Astrocyte (in vitro differentiated cells and primary cell): ENCODE results near the gene ABITRAM. TPM values are rescaled to one million over a fixed set of nuclear protein-coding genes. Genes with fewer than 3 reads are reported as not detected.

Experiments
- DNase-seq: peaks from one replicate; pipeline ENCODE4 v3.0.0-alpha.2; 2010; ENCODE audit warnings: low read depth
- FAIRE-seq: peaks from 2 replicates; lab custom pipeline; 2011; peaks lifted over from hg19 to GRCh38; lab: Jason Lieb, UNC
- H2AFZ ChIP-seq: 2 replicates; pipeline ENCODE4 v1.6.0; 2012; ENCODE audit warnings: low read depth, low read length, inconsistent platforms
- H3K27ac ChIP-seq: 2 replicates; pipeline ENCODE4 v1.5.1; 2011; ENCODE audit warnings: low read depth, low read length, inconsistent platforms
- H3K27me3 ChIP-seq: 2 replicates; pipeline ENCODE4 v1.6.0; 2011; ENCODE audit warnings: low read length, inconsistent platforms; ENCODE audit not compliant: insufficient read depth
- H3K36me3 ChIP-seq: 2 replicates; pipeline ENCODE4 v1.5.1; 2011; ENCODE audit warnings: low read length, inconsistent platforms; ENCODE audit not compliant: insufficient read depth
- H3K4me1 ChIP-seq: 2 replicates; pipeline ENCODE4 v1.5.1; 2011; ENCODE audit warnings: low read length, inconsistent platforms; ENCODE audit not compliant: insufficient read depth
- H3K4me2 ChIP-seq: 2 replicates; pipeline ENCODE4 v1.6.0; 2012; ENCODE audit warnings: low read length, inconsistent platforms
- H3K4me3 ChIP-seq: 2 replicates; pipeline ENCODE4 v1.5.1; 2011; ENCODE audit warnings: low read depth, mild to moderate bottlenecking, low read length, inconsistent platforms; ENCODE audit not compliant: insufficient read depth
- H3K79me2 ChIP-seq: 2 replicates; pipeline ENCODE4 v1.6.0; 2012; ENCODE audit warnings: mild to moderate bottlenecking, low read length, inconsistent platforms; ENCODE audit not compliant: insufficient read depth
- H3K9ac ChIP-seq: 2 replicates; pipeline ENCODE4 v1.6.0; 2012; ENCODE audit warnings: mild to moderate bottlenecking, low read length, inconsistent platforms
- H3K9me3 ChIP-seq: 2 replicates; pipeline ENCODE4 v1.5.1; 2012; ENCODE audit warnings: low read depth, mild to moderate bottlenecking, low read length, inconsistent platforms; ENCODE audit not compliant: insufficient read depth
- H4K20me1 ChIP-seq: 2 replicates; pipeline ENCODE4 v1.6.0; 2012; ENCODE audit warnings: low read length, inconsistent platforms; ENCODE audit not compliant: insufficient read depth
- H3K27ac Mint-ChIP-seq: one replicate; pipeline ENCODE4 v1.8.0; 2021; ENCODE audit warnings: mild to moderate bottlenecking, mixed read lengths; ENCODE audit not compliant: unreplicated experiment
- H3K27me3 Mint-ChIP-seq: one replicate; pipeline ENCODE4 v1.8.0; 2021; ENCODE audit warnings: low read depth, mixed read lengths; ENCODE audit not compliant: unreplicated experiment
- H3K36me3 Mint-ChIP-seq: one replicate; pipeline ENCODE4 v1.8.0; 2021; ENCODE audit warnings: low read depth, mixed read lengths; ENCODE audit not compliant: unreplicated experiment
- H3K4me1 Mint-ChIP-seq: one replicate; pipeline ENCODE4 v1.8.0; 2021; ENCODE audit warnings: low read depth, mixed read lengths; ENCODE audit not compliant: unreplicated experiment
- H3K4me3 Mint-ChIP-seq: one replicate; pipeline ENCODE4 v1.8.0; 2021; ENCODE audit warnings: mild to moderate bottlenecking, moderate library complexity, mixed read lengths; ENCODE audit not compliant: unreplicated experiment
- H3K9me3 Mint-ChIP-seq: one replicate; pipeline ENCODE4 v1.8.0; 2021; ENCODE audit warnings: mild to moderate bottlenecking, mixed read lengths; ENCODE audit not compliant: unreplicated experiment
- CTCF ChIP-seq: IDR thresholded peaks from 2 replicates; pipeline ENCODE4 v1.5.1; 2011; ENCODE audit warnings: low read depth, mild to moderate bottlenecking, inconsistent platforms, low read length, moderate library complexity; ENCODE audit not compliant: insufficient read depth
- EZH2 ChIP-seq: IDR thresholded peaks from 2 replicates; pipeline ENCODE4 v1.6.1; 2012; ENCODE audit warnings: mild to moderate bottlenecking, low read length, inconsistent platforms; ENCODE audit not compliant: insufficient read depth
- total RNA-seq: library from RNA; stranded (reverse); gene quantifications from 2 replicates; pipeline ENCODE4 v1.2.1, GENCODE V29; 2021

Gene ABITRAM
- total RNA-seq, 1 donor from 2014 or later: 16.3 TPM

- TF ChIP-seq EZH2: no peak
- no peak for TF ChIP-seq CTCF
- Histone ChIP-seq H3K9me3 (no peaks in the 10 kb centered on the region), H3K4me2 (no peak overlapping the region), H4K20me1 (no peaks in the 10 kb centered on the region), H3K9ac (no peak overlapping the region), H3K36me3 (peaks cover 29% of the 10 kb centered on the region), H3K4me3 (no peak overlapping the region), H3K4me1 (peaks cover 5% of the 10 kb centered on the region), H2AFZ (no peak overlapping the region), H3K27me3 (no peaks in the 10 kb centered on the region), H3K79me2 (peaks cover 26% of the 10 kb centered on the region), H3K27ac (no peak overlapping the region)
- no peak overlapping the region for H3K27ac Mint-ChIP-seq
- peaks cover 3% of the 10 kb centered on the region for H3K4me1 Mint-ChIP-seq
- H3K4me3 Mint-ChIP-seq: no peak overlapping the region
- FAIRE-seq (no peak), DNase-seq (no peak)
- peaks cover 2% of the 10 kb centered on the region for H3K36me3 Mint-ChIP-seq
- H3K27me3 Mint-ChIP-seq: no peaks in the 10 kb centered on the region
- no peaks in the 10 kb centered on the region for H3K9me3 Mint-ChIP-seq
These were observed 3.5 kb downstream of the ABITRAM start for GRCh38 chr9:108937561-108938305.

- Mint-ChIP-seq H3K36me3 (peaks cover 2% of the 10 kb centered on the region), H3K9me3 (no peaks in the 10 kb centered on the region), H3K27me3 (no peaks in the 10 kb centered on the region), H3K4me3 (no peak overlapping the region), H3K4me1 (no peaks in the 10 kb centered on the region), H3K27ac (no peak overlapping the region)
- no peak for DNase-seq
- Histone ChIP-seq H3K27me3 (no peaks in the 10 kb centered on the region), H3K9me3 (no peaks in the 10 kb centered on the region), H2AFZ (no peak overlapping the region), H3K9ac (no peak overlapping the region), H4K20me1 (no peaks in the 10 kb centered on the region), H3K79me2 (peaks cover 10% of the 10 kb centered on the region), H3K36me3 (peaks cover 39% of the 10 kb centered on the region), H3K27ac (no peak overlapping the region), H3K4me3 (no peak overlapping the region), H3K4me2 (no peak overlapping the region), H3K4me1 (no peaks in the 10 kb centered on the region)
- FAIRE-seq: no peak
- TF ChIP-seq EZH2 (no peak), CTCF (no peak)
These were observed 5.8 kb downstream of the ABITRAM start for GRCh38 chr9:108939975-108940374.

- Histone ChIP-seq H3K4me1 (no peaks in the 10 kb centered on the region), H3K27ac (no peak overlapping the region), H3K27me3 (no peaks in the 10 kb centered on the region), H2AFZ (no peak overlapping the region), H3K9ac (no peak overlapping the region), H3K79me2 (no peaks in the 10 kb centered on the region), H3K36me3 (peaks cover 4% of the 10 kb centered on the region), H3K4me2 (no peak overlapping the region), H4K20me1 (no peaks in the 10 kb centered on the region), H3K9me3 (no peaks in the 10 kb centered on the region), H3K4me3 (no peak overlapping the region)
- H3K27ac Mint-ChIP-seq: no peak overlapping the region
- H3K4me1 Mint-ChIP-seq: no peaks in the 10 kb centered on the region
- TF ChIP-seq EZH2 (no peak), CTCF (no peak)
- H3K4me3 Mint-ChIP-seq: no peak overlapping the region
- peaks cover 2% of the 10 kb centered on the region for H3K36me3 Mint-ChIP-seq
- DNase-seq (no peak), FAIRE-seq (no peak)
- no peaks in the 10 kb centered on the region for H3K27me3 Mint-ChIP-seq
- no peaks in the 10 kb centered on the region for H3K9me3 Mint-ChIP-seq
These were observed 16.0 kb downstream of the ABITRAM start for GRCh38 chr9:108950168-108950567.
